IPS-18c (cell line): Measurements from ENCODE around the gene PPP1R16B.
A peak's percentile ranks its signal among the peaks of the same experiment; 100 is the strongest.

Source experiments
- H3K4me3 ChIP-seq: 2 replicates; pipeline ENCODE4 v1.7.0; 2013; ENCODE audit warnings: low read depth, mild to moderate bottlenecking, low read length, moderate library complexity; ENCODE audit not compliant: insufficient read depth
- H3K9me3 ChIP-seq: one replicate; pipeline ENCODE4 v1.6.1; 2013; ENCODE audit warnings: mild to moderate bottlenecking, low read length, moderate library complexity; ENCODE audit not compliant: control insufficient read depth, insufficient read depth

The PPP1R16B gene

GRCh38 chr20:38880952-38881735, 75.6 kb downstream of the PPP1R16B start:
- Histone ChIP-seq H3K4me3 (no peak overlapping the region), H3K9me3 (no peaks in the 10 kb centered on the region)

DNA sequence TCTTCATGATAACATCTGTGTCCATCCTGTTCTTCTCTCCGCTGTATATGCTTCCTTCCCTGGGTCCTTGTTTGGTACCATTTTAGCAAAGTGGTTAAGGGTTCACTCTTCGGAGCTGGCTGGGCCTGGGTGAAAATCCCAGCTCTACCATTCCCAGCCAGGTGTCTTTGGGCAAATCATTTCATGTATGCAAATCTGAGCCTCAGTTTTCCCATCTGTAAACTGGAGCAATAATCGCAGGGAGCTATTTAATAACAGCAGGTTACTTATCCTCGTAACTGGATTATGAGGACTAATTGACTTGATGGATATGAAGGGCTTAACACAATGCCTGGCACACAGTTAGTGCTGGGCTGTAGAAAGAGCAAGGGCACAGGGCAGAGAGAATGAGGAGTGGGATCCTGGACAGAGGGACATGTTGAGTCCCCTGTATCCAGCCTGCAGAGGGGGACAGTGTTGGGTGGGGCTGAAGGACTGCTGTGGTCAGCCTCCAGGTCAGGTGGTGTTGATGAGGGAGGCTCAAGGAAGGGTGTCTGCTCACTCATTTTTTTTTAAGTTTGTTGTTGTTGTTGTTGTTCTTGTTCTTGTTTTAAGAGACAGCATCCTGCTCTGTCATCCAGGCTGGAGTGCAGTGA, 76.4 kb downstream of the PPP1R16B start:
- Histone ChIP-seq H3K9me3 (no peaks in the 10 kb centered on the region), H3K4me3 (no peak overlapping the region)

DNA sequence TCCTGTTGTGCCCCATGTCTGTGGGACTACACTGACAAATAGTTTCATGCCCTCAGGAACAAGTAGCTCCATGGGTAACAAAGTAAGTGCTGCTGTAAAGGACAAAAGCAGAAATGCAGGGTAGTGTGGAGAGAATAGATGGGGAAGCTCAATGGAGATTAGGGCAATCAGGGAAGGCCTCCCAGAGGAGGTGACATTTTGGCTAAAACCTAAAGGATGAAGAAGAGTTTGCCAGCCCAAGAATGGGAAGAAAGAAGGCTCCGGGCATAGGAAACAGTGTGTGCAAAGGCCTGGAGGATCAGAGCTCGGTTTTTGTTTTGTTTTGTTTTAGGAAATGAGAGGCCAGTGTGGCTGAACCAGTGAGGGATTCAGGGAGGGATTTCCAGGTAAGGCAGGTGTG, 77.1 kb downstream of the PPP1R16B start:
- no peaks in the 10 kb centered on the region for H3K9me3 ChIP-seq
- H3K4me3 ChIP-seq = no peak overlapping the region

GRCh38 chr20:38883081-38883980, 77.8 kb downstream of the PPP1R16B start:
- H3K4me3 ChIP-seq = no peak overlapping the region; the same call in 1 of the 2 replicates

GRCh38 chr20:38883981-38884733, 78.7 kb downstream of the PPP1R16B start:
- H3K4me3 ChIP-seq = no peak overlapping the region
- no peaks in the 10 kb centered on the region for H3K9me3 ChIP-seq

More at GRCh38 chr20:38883081-38883980, 77.8 kb downstream of the PPP1R16B start:
- H3K9me3 ChIP-seq = no peaks in the 10 kb centered on the region

DNA sequence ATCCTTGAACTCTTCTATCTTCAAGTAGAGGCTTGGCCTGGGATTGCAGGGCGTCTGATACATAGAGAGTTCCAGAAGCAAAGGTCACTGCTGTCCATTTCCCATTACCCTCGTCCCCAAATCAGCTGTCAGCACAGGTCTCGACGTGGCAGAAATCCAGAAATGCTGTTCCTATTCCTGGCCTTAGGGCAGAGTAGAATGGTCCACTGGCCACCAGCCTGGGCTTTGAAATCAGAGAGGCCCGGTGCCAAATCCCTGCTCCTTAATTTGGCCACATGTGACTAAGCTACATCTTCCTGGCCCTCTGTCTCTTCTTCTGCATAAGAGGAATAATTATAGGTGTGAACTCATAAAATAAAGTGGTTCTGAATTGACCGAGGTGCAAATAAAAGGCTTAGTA, 79.9 kb downstream of the PPP1R16B start:
- no peaks in the 10 kb centered on the region for H3K9me3 ChIP-seq
- no peak overlapping the region for H3K4me3 ChIP-seq

DNA sequence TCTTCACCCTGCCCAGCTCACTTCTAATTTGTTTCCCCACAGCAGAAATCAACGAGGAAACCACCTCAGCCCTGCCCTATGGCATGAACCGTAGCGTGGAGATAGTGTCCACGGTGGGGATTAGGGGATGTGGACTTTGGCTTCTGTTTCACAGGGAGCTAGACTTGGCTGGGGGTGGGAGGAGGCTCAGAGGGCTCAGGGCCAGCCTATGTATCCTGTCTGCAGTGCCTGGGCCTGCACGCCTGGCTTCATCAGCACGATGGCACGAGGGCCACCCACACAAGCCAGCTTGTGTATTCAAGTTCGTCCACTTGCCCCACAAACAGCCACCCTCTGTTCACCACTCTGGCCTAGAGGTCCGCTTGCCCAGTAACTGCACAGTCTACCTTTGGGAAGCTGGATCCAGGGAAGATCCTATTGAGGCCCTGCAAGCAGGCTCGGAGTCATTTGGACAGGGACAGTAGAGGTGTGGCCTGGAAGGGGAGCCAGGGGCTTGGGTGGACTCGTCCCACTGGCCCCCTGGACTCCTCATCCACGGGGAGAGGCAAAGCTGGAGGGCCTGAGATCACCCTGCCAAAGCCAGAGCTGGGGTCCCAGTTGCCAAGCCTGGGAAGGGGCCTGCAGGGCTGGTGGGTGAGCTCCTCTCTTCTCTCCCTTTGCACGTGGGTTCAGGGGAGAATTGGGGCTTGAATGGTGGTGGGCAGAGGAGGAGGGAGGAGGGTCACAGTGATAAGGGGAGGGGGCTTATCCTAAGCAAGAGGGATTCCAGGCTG, 82.7 kb downstream of the PPP1R16B start:
- no peaks in the 10 kb centered on the region for H3K9me3 ChIP-seq
- no peak overlapping the region for H3K4me3 ChIP-seq

- no peaks in the 10 kb centered on the region for H3K9me3 ChIP-seq
- H3K4me3 ChIP-seq = no peak overlapping the region
Observed at GRCh38 chr20:38889050-38889449, 83.6 kb downstream of the PPP1R16B start.

- H3K4me3 ChIP-seq = no peak overlapping the region
- H3K9me3 ChIP-seq = no peaks in the 10 kb centered on the region
Observed at GRCh38 chr20:38889792-38890496, 84.4 kb downstream of the PPP1R16B start.

- Histone ChIP-seq H3K9me3 (no peaks in the 10 kb centered on the region), H3K4me3 (no peak overlapping the region)
Observed at GRCh38 chr20:38890497-38890818, 85.0 kb downstream of the PPP1R16B start.

- H3K9me3 ChIP-seq = no peaks in the 10 kb centered on the region
- no peak overlapping the region for H3K4me3 ChIP-seq
Observed at GRCh38 chr20:38892091-38892981, 86.8 kb downstream of the PPP1R16B start.

- H3K9me3 ChIP-seq = no peaks in the 10 kb centered on the region
- no peak overlapping the region; the same call in 1 of the 2 replicates for H3K4me3 ChIP-seq
Observed at GRCh38 chr20:38893056-38893564, 87.6 kb downstream of the PPP1R16B start.

GRCh38 chr20:38893565-38894090, 88.1 kb downstream of the PPP1R16B start:
- Histone ChIP-seq H3K4me3 (peak overlapping the region; percentile 29; the same call in 1 of the 2 replicates), H3K9me3 (no peaks in the 10 kb centered on the region)

DNA sequence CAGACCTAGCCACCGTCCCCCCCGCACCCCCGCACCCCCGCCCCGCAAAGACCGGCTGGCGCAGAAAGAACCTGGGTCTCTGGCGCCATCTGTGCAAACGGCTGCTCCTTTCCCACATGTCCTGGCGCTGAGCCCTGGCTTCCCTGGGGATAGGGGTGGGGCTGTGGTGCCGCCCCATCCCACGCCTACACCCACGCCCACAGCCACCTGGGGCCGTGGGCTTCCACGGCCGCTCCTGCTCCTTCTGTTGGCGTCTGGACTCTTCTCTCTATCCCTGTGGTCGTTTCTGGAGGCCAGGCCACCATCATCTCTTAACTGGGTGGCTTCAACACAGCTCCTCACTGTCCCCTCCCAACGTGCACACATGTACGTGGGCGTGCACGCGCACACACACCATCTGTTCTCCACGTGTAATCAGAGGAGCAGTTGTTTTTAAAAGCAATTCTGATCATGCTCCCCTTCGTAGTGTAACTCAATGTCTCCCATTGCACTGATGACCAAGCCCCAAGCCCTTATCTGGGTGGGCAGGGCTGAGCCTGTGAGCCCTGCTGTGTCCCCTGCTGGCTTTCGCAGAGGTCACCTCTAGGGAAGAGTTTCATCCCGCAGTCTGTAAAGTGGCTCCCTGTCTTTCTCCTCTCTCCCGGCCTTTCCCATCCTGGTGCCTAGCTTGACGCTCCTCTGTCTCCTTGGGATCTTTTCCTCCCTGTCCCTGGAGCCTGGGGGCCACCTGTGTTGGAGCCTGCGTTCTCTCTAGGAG, 88.8 kb downstream of the PPP1R16B start:
- H3K4me3 ChIP-seq = no peak overlapping the region

More for the DNA sequence above, 88.8 kb downstream of the PPP1R16B start:
- no peaks in the 10 kb centered on the region for H3K9me3 ChIP-seq
